GM13977 (cell line): ENCODE measurements around the gene PHLDB1.
A peak's percentile ranks its signal among the peaks of the same experiment; 100 is the strongest.

Experiments
- DNase-seq: peaks from one replicate; pipeline ENCODE4 v3.0.0; 2012; ENCODE audit warnings: low spot score
- in situ Hi-C: fragments of 300-500 bp; cut with MboI; formaldehyde crosslinking; loops from one replicate; pipeline ENCODE4 v1.12.0; 2022; ENCODE audit warnings: low sequenced_read_pairs, low pct_unique_long_range_greater_than_20kb, mixed read lengths, inconsistent platforms; ENCODE audit not compliant: unreplicated experiment
- TF ChIP-seq, protein P1 (sequence below): IDR thresholded peaks from 2 replicates; pipeline ENCODE4 v1.5.1; 2012; ENCODE audit warnings: mild to moderate bottlenecking, control low read depth; ENCODE audit not compliant: insufficient read depth; ENCODE audit errors: extremely low read depth, missing control alignments

The PHLDB1 gene

DNA sequence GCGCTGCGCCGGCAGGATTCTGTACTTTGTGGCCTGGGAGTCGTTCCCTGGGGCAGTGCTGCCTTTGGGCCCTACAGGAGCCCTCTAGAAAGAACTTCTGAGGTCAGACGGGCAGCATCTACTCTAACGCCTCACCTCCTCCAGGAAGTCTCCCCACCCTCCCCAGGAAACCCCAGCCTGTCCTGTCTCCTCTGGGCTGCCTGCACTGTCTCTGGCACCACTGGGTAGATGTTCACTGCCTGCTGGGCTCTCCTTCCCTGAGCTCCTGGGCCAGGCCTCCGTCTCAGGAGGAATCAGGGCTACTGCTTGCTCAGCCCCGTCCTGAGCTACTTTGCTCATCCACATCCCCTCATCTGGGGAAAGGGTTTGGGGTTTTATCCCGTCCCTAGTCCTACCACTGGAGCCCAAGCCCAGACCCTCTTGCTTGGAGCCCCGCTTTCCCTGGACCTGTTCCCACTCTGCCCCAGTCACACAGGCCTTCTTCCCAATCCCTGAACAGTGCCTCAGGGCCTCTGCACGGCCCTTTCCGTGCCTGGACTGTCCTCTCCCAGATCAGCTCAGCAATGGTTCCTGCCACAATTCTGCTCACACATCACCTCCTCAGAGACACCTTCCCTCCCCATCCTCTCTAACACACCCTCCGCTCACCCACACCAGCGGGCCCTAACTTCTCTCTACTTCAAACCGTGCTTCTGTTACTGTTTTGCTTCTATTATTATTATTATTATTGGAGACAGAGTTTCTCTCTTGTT, 83.3 kb downstream of the PHLDB1 start:
- DNase-seq = no peak
- in situ Hi-C loops = loop anchor here (25.0 kb wide), 1 partner anchor 247 kb away; the partner anchor contains the start of gene BCL9L
- TF ChIP-seq, protein P1, sequence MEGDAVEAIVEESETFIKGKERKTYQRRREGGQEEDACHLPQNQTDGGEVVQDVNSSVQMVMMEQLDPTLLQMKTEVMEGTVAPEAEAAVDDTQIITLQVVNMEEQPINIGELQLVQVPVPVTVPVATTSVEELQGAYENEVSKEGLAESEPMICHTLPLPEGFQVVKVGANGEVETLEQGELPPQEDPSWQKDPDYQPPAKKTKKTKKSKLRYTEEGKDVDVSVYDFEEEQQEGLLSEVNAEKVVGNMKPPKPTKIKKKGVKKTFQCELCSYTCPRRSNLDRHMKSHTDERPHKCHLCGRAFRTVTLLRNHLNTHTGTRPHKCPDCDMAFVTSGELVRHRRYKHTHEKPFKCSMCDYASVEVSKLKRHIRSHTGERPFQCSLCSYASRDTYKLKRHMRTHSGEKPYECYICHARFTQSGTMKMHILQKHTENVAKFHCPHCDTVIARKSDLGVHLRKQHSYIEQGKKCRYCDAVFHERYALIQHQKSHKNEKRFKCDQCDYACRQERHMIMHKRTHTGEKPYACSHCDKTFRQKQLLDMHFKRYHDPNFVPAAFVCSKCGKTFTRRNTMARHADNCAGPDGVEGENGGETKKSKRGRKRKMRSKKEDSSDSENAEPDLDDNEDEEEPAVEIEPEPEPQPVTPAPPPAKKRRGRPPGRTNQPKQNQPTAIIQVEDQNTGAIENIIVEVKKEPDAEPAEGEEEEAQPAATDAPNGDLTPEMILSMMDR = no peak

DNA sequence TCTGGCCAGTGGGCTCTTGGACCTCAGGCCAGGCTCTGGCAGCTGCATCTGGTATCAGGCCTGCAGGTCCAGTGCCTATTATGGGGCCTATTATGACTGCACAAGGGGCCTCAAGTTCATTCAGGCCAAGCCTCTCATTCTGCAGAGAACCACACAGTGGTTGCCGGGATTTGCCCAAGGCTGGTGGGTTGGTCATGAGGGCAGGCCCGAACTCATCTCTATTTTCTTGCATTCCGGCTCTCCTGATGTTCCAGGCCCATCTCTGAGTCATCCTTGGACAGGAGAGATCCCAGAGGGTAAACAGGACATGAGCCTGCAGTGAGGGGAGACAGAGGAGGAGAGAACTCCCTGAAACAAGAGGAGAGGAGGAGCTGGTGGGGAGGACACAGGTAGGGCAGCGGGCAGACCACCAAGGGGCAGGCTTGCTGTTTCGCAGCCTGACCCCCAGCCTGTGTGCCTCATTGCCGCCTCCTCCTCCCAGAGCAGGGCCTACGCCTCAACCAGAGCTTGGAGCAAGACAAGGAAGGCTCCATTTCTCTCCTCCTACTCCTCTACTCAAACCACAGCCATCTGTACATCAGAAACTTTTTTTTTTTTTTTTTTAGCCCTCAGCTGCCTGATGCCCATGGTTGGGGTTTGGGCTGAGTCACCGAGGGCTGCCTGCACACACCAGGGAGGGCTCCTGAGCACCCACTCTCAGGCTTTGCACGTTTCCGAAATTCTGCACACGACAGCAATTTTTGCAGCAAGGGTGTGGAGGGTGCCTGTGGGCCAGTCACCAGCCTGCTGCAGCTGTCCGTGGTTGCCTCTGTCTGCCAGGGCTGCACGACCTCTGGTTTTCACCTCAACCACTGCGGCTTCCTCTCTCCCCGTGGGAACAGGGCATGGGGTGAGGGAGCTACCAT, 84.8 kb downstream of the PHLDB1 start:
- TF ChIP-seq, protein P1 = no peak
- in situ Hi-C loops = loop anchor here (25.0 kb wide), 1 partner anchor 245 kb away; the partner anchor contains the start of gene BCL9L
- DNase-seq = peak; percentile 37

DNA sequence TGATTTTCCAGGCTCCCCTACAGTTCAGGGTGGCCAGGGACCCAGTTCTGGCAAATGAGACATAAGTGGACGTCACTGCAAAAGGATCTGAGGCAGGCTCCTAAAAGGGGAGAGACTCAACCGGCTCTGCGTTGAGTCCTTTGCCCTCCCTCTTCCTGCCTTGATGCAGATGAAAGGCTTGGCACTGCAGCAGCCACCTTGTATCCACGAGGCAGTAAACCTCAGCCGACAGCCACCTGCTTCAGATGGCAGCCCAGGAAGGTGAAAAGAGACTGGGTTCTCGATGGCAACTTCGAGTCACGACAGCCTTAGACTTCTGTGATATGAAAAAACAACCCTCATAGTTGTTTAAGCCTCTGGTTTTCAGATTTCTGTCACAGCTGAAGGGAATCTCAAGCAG, 86.8 kb downstream of the PHLDB1 start:
- in situ Hi-C loops = loop anchor here (25.0 kb wide), 1 partner anchor 243 kb away; the partner anchor contains the start of gene BCL9L
- no peak for DNase-seq
- TF ChIP-seq, protein P1 = no peak

DNA sequence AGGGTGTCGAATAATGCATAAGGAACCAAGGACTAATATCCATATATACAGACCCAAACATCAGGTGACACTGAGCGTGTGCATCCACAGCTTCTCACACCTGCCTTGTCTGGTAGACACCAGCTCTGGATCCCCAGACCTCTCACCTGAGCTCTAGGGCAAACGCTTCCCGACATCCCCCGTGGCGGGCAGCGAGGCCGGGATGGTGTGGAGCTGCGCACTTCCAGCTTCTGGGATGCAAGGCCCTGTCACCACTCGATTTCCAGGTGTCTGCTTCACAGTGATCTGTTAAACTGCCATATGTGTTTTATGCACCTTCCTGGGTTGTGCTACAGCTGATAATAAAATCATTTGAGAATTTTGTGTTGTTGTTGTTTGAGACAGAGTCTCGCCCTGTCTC, 87.4 kb downstream of the PHLDB1 start:
- TF ChIP-seq, protein P1 = no peak
- no peak for DNase-seq
- in situ Hi-C loops = loop anchor here (25.0 kb wide), 1 partner anchor 243 kb away; the partner anchor contains the start of gene BCL9L

DNA sequence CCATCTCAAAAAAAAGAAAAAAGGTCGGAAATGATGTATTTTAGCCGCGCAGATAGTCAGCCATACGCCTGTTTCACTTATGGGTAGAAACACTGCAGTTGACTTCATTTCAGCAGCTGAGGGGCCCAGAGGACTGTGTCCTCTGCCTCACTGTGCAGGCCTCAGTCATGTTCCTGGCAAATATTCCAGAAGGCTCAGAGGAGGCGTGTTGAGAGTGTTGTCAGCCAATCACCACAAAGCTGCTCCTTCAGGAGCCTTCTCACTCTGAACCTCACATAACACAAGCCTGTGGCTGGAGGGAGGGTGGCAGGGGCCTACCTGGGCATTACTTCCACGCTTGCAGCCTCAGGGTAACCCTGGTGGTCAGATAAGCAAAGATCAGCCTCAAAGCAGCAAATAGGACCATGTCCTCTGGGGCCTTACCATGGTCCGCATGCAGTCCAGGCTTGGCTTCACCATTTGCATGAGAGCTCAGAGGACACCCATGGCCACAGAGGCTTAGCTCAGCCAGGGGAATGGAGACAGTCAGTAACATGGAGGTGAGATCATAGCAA, 89.3 kb downstream of the PHLDB1 start:
- in situ Hi-C loops = loop anchor here (25.0 kb wide), 1 partner anchor 241 kb away; the partner anchor contains the start of gene BCL9L
- TF ChIP-seq, protein P1 = no peak
- peak; percentile 40 for DNase-seq

DNA sequence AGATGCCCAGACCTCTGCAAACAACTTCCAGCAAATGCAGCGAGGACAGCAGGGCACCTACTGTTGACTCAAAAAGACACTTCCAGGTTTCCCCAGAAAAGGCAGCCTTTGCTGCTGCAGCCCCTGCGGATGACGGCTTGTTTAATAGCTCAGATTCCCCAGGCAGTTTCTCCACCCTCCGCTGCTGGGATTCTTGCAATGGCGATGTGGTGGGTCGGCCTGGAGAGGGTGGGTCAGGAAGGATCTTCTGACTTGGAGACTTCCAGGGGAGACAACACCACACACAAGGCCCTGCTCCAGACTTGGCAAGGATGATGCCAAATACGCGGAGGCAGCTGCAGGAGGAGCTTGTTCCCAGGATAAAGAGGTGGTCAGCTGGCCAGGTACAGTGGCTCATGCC, 89.9 kb downstream of the PHLDB1 start:
- in situ Hi-C loops = loop anchor here (25.0 kb wide), 1 partner anchor 240 kb away; the partner anchor contains the start of gene BCL9L
- DNase-seq = no peak
- TF ChIP-seq, protein P1 = no peak
